Lower leg skin (tissue), 4 donors: Measurements from ENCODE around the gene PSD4. TPM values are rescaled to one million over a fixed set of nuclear protein-coding genes. Genes with fewer than 3 reads are reported as not detected.

Source experiments
- DNase-seq, 2 donors: peaks; one replicate each; pipeline ENCODE4 v3.0.0-alpha.2; 2019; ENCODE audit warnings: low spot score in 2 of 2
- H3K4me3 ChIP-seq: fragments of 200-600 bp; sonication (generic); 2 replicates; pipeline ENCODE4 v1.5.1; 2017; ENCODE audit warnings: mild to moderate bottlenecking, low read depth; ENCODE audit not compliant: poor library complexity, severe bottlenecking
- CTCF ChIP-seq, 3 donors: fragments of 450-650 bp; IDR thresholded peaks; one replicate each; pipeline ENCODE4 v1.5.1; 2016; ENCODE audit warnings: antibody characterized with exemption in 3 of 3, mild to moderate bottlenecking in 3 of 3, moderate library complexity in 2 of 3
- POLR2A ChIP-seq, 2 donors: fragments of 450-650 bp; IDR thresholded peaks; one replicate each; pipeline ENCODE4 v1.6.1; 2016 to 2017; ENCODE audit warnings: antibody characterized with exemption in 2 of 2, mild to moderate bottlenecking in 1 of 2, moderate library complexity in 1 of 2
- WGBS, 2 donors: methylation state at CpG; one replicate each; pipeline ENCODE4 v1.1.5; 2018; 5-methylcytosine and 5-hydroxymethylcytosine counted together
- intact Hi-C: fragments of 100-400 bp; cut with DNase I; formaldehyde crosslinking; loops from one replicate; pipeline ENCODE4 v1.15.0; 2023; ENCODE audit warnings: low total_unique reads
- total RNA-seq, 4 donors: library from RNA; depleted of rRNA; stranded (reverse); fragments of >200 nt; gene quantifications; one replicate each; pipeline ENCODE4 v1.1.0, GENCODE V29; 2016

Gene PSD4
- total RNA-seq, 4 donors from 2014 or later = 58.1 to 99.2 (median 87.6) TPM

GRCh38 chr2:113240915-113241911, 67.4 kb downstream of the PSD4 start:
- no peak for TF ChIP-seq POLR2A (IDR thresholded peaks at IDR 0.05)
- peak in 1 of 3 donors; percentile 6 for TF ChIP-seq CTCF (IDR thresholded peaks at IDR 0.05)
- intact Hi-C loops = no loop called here
- no peak overlapping the region for H3K4me3 ChIP-seq
- DNase-seq = peak; percentile 89 to 96
- WGBS, 2 donors = 60% methylated on average over 15 to 18 of the region's 18 CpGs

- intact Hi-C loops = no loop called here
Observed at GRCh38 chr2:113242327-113242726, 68.6 kb downstream of the PSD4 start.

GRCh38 chr2:113245276-113245711, 71.5 kb downstream of the PSD4 start:
- H3K4me3 ChIP-seq = no peak overlapping the region
- intact Hi-C loops = no loop called here
- no peak for DNase-seq
- TF ChIP-seq CTCF (IDR thresholded peaks at IDR 0.05) (no peak), POLR2A (IDR thresholded peaks at IDR 0.05) (no peak)
- WGBS, 2 donors = 80 to 83% methylated on average over 3 of the region's 3 CpGs

More at GRCh38 chr2:113242327-113242726, 68.6 kb downstream of the PSD4 start:
- DNase-seq = no peak
- TF ChIP-seq POLR2A (IDR thresholded peaks at IDR 0.05) (no peak), CTCF (IDR thresholded peaks at IDR 0.05) (no peak)
- 96 to 97% methylated on average over 6 of the region's 6 CpGs for WGBS, 2 donors
- H3K4me3 ChIP-seq = no peak overlapping the region

GRCh38 chr2:113246606-113247005, 72.8 kb downstream of the PSD4 start:
- intact Hi-C loops = no loop called here
- no peak for DNase-seq
- WGBS, 2 donors = 81 to 87% methylated on average over 14 of the region's 14 CpGs
- no peak overlapping the region for H3K4me3 ChIP-seq
- TF ChIP-seq POLR2A (IDR thresholded peaks at IDR 0.05) (no peak), CTCF (IDR thresholded peaks at IDR 0.05) (no peak)

GRCh38 chr2:113248997-113249770, 75.4 kb downstream of the PSD4 start:
- intact Hi-C loops = loop anchor here (2.0 kb wide), 1 partner anchor 124 kb away; no protein-coding TSS in a partner anchor
- H3K4me3 ChIP-seq = no peak overlapping the region
- TF ChIP-seq POLR2A (IDR thresholded peaks at IDR 0.05) (no peak), CTCF (IDR thresholded peaks at IDR 0.05) (peak in 1 of 3 donors; percentile 95)
- 33 to 36% methylated on average over 10 of the region's 10 CpGs for WGBS, 2 donors
- DNase-seq = peak; percentile 77 to 96
